K562 treated with DMSO at 1 percent for 48 hours (cell line): ENCODE results near the gene RAB3B. TPM values are rescaled to one million over a fixed set of nuclear protein-coding genes. Genes with fewer than 3 reads are reported as not detected.

ENCODE experiments used
- total RNA-seq: library from RNA; unstranded; fragments of 300-600 nt; gene quantifications from 2 replicates; pipeline ENCODE4 v1.2.3, GENCODE V29; 2022; ENCODE audit warnings: low replicate concordance; ENCODE audit errors: extremely low read depth

RAB3B gene, protein sequence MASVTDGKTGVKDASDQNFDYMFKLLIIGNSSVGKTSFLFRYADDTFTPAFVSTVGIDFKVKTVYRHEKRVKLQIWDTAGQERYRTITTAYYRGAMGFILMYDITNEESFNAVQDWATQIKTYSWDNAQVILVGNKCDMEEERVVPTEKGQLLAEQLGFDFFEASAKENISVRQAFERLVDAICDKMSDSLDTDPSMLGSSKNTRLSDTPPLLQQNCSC
- total RNA-seq = not detected in 2 replicates

DNA sequence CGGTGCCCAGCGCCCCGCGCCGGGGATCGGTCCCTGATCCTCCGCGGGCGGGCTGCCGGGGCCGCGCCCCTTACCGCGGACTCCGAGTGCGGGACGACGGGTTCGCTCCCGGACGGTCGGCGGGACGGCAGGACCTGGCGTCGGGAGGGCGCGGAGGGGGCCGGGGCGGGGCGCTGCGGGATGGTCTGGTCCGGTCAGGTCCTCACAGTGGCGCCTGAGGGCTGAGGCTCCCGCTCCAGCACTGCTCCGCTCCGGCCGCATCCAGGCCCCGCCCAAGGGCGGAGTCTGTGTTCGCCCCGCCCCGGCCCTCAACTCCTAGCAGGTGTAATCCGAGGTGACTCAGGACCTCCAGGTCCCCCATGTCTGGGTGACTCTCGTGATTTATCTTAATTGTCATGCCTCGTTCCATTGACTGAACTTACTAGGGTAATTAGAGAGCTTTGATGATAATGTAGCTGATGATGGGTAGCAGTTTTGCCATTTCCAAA, at the start of gene RAB3B:
TSS of gene RAB3B (minus strand) at position 223 of the 488 bp plus-strand sequence. CDS start 13,583 bp downstream, outside the sequence.

DNA sequence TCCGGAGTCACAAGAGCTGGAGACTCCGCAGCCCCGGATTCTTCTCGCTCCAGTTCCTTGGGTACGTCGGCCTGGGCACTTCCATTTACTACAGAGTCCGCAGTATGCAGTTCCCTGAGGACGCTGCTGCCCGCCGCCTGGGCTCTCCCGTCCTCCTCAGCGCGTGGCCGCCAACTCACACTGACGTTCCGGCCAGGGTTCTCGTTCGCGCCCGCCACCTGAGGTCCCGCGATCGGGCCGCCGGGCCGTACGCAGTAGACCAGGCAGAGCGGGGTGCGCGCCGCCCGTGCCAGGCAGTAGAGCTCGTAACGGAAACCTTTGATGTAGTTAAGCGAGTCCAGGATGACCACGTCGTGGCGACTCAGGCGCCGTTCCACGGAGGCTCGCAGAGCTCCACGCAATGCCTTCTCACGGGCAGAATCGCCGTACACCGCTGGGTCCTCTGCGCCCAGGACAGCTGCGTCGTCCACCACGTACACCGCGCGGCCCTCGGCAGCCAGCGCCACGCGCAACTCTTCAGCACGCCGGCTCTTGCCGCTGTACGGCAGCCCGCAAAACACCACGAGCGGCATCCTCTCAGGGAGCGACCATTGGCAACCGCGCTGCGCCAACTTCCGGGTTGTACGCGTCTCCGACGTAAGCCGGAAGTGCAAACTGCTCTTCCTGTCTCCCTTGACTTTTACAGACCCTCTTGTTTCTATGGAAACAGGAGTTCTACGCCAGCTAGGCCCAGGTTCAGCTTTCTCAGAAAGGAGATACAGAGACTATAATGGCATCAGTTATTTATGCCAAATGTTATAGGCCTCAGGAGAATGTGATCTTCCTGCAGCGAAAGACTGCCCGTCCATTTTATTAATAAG, 42.9 kb upstream of the RAB3B start, which contains the start of gene KTI12:
TSS of gene KTI12 (minus strand) at position 621 of the 860 bp plus-strand sequence. CDS start at position 572, 49 bp downstream.

DNA sequence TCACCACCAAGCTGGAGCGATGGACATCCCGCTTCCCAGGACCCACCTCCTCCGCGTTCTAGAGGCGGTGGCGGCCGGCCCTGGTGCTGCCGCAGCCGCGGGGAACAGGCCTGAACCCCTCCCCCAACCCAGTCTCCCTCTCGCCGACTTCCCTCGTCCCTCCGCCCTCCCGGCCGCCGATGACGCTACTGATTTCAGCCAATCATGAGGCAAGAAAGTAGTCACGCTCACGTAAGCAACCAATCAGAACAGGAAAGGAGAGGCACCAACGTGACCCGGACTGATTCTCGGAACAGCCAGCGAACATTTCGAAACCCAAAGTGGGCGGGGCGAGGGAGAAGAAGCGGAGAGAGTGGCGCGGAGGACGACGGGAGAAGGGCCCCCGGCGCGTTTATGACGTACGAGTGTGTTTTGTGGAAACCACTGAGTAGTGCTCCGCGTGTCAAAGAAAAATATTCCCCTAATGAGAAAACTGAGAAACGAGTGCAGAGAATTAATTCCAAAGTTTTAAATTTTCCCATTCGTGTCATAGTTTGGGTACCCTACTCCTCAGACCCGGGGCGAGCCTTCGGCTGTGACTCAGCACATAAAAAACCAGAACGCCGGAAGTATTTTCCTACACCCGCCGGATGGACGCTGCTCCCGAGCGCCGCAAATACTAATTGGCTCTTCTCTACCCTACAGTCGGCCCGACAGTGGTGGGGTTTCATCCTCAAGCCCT, 111.7 kb downstream of the RAB3B start, which contains the start of gene NRDC:
TSS of gene NRDC (minus strand) at position 112 of the 721 bp plus-strand sequence. CDS start 112 bp downstream, outside the sequence.

Other genes starting within 250 kb of the RAB3B start
- gene NRDC, start 112.0 kb downstream of the RAB3B start, total RNA-seq = not detected in 2 replicates
- gene KTI12, start 43.1 kb upstream of the RAB3B start, total RNA-seq = not detected in 2 replicates
- gene TXNDC12, start 64.5 kb upstream of the RAB3B start, total RNA-seq = not detected in 2 replicates
- gene BTF3L4, start 65.6 kb upstream of the RAB3B start, total RNA-seq = not detected in 2 replicates
- gene ZFYVE9, start 151.4 kb upstream of the RAB3B start, total RNA-seq = not detected in 2 replicates